K562 (cell line): Measurements from ENCODE around the gene ZC3H10.

ENCODE experiments used
- ARHGAP35 ChIP-seq: fragments of 450-650 bp; IDR thresholded peaks from 2 replicates; pipeline ENCODE4 v1.6.1; 2018; ENCODE audit not compliant: partially characterized antibody
- EGR1 ChIP-seq: fragments of 450-650 bp; conservative IDR thresholded peaks from 2 replicates; pipeline ENCODE4 v1.6.1; 2017; ENCODE audit warnings: mild to moderate bottlenecking
- EZH2 ChIP-seq: IDR thresholded peaks from 2 replicates; pipeline ENCODE4 v1.6.1; 2012; ENCODE audit warnings: low read depth, mild to moderate bottlenecking, inconsistent platforms, low read length, borderline replicate concordance
- GABPA ChIP-seq: fragments of 200-800 bp; sonication (Bioruptor generic); conservative IDR thresholded peaks from 2 replicates; pipeline ENCODE4 v1.6.1; 2016; ENCODE audit warnings: low read depth, missing genetic modification characterization, missing compliant biosample characterization
- JUN ChIP-seq, 2 experiments: sonication (generic) in 1 of 2; formaldehyde crosslinking in 1 of 2; IDR thresholded peaks; 2 replicates each; pipeline versions ENCODE4 v1.6.1 to v1.8.0; 2012 to 2022; ENCODE audit warnings: borderline replicate concordance in 2 of 2, mild to moderate bottlenecking in 2 of 2, improper control_type of control experiment in 1 of 2, low read depth in 1 of 2, low read length in 1 of 2, missing genetic modification reagents in 1 of 2
- LEF1 ChIP-seq: fragments of 450-650 bp; IDR thresholded peaks from 2 replicates; pipeline ENCODE4 v1.6.1; 2016; ENCODE audit warnings: mild to moderate bottlenecking
- MXI1 ChIP-seq: IDR thresholded peaks from 2 replicates; pipeline ENCODE4 v1.6.1; 2011; ENCODE audit warnings: low read depth, mild to moderate bottlenecking, improper control_type of control experiment, low read length
- RAD21 ChIP-seq, 2 experiments: fragments of 250-450 bp in 1 of 2; fragments of 450-650 bp in 1 of 2; sonication (Bioruptor Pico) in 1 of 2; formaldehyde crosslinking in 1 of 2; IDR thresholded peaks in 1 of 2; conservative IDR thresholded peaks in 1 of 2; 2 replicates each; pipeline versions ENCODE4 v1.4.0 to v1.8.0; 2020 to 2022; ENCODE audit warnings: mild to moderate bottlenecking in 2 of 2, moderate library complexity in 1 of 2
- SMC3 ChIP-seq: conservative IDR thresholded peaks from 2 replicates; pipeline ENCODE4 v1.6.1; 2011; ENCODE audit warnings: low read depth, low read length, improper control_type of control experiment; ENCODE audit not compliant: insufficient read depth
- TAF1 ChIP-seq: IDR thresholded peaks from 2 replicates; pipeline ENCODE4 v1.6.1; 2011; ENCODE audit warnings: mild to moderate bottlenecking, low read length, moderate library complexity; ENCODE audit not compliant: insufficient read depth, control insufficient read depth, severe bottlenecking; ENCODE audit errors: extremely low read depth
- TAF7 ChIP-seq: fragments of 450-650 bp; IDR thresholded peaks from 2 replicates; pipeline ENCODE4 v1.6.1; 2016; ENCODE audit warnings: missing genetic modification characterization, missing compliant biosample characterization
- TBL1XR1 ChIP-seq, 2 experiments: IDR thresholded peaks; 2 replicates each; pipeline ENCODE4 v1.6.1; 2012; ENCODE audit warnings: improper control_type of control experiment in 2 of 2, low read length in 2 of 2, mild to moderate bottlenecking in 1 of 2
- ZNF146 ChIP-seq: IDR thresholded peaks from one replicate; pipeline ENCODE4 v1.6.1; 2018; ENCODE audit warnings: missing compliant biosample characterization; ENCODE audit not compliant: unreplicated experiment
- TF ChIP-seq, protein P1 (sequence below): sonication (generic); formaldehyde crosslinking; IDR thresholded peaks from 2 replicates; pipeline ENCODE4 v1.5.0; 2020; ENCODE audit warnings: missing genetic modification reagents

DNA sequence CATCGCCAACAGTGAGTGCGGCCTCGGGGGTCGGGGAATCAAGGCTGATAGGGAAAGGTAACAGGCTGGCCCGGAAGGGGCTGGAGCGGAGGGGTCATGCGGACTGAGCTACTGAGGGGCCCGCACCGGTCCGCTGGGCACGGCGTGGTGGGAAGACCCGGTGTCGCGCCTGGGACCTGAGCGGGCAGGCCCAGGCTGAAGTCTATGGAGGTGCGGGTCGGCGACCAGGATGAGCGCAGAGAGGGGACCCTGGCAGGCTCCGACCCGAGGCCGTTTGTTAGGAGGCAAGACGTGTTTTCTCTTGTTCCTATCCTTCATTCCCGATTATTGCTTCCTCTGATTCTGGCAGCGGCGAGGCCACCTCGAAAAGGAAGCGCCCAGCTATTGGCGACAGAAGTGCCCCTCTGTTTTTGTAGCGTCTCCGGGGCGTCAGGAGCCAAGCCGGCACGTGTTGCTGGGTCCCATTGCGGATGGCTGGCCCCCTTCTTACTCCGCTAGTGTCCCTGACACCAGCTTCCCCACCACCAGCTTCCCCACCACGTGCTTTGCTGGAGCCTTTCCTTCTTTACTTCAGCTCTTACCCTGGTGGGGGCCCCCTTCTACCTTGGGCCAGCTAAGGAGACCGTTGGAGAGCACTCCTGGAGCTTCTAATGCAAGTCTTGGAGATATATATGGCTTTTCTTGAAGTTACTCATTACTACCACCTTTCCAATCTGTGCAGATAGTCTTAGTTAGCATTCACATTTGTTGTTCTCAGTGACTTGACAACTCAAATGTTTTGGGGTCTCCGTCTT lies 13.1 kb upstream of the ZC3H10 start:
- no peak for TF ChIP-seq EZH2
- no peak for TF ChIP-seq ARHGAP35
- no peak; the same call in 1 of the 2 replicates for TF ChIP-seq JUN (IDR thresholded peaks at IDR 0.05; ENCODE audit: borderline replicate concordance, low read depth, low read length)
- peak; percentile 41; the same call in 1 of the 2 replicates for TF ChIP-seq JUN (CRISPR knock-in tag; IDR thresholded peaks at IDR 0.05; ENCODE audit: borderline replicate concordance)
- 0 out of 2 replicates have a peak, but pooled peaks have one; percentile 56 for TF ChIP-seq TAF7 (tag)
- no peak for TF ChIP-seq GABPA (tag)
- peak in 1 of 2 experiments; percentile 14; a peak in 1 of 4 replicates for TF ChIP-seq RAD21 (CRISPR knock-in tag; conservative IDR thresholded peaks at IDR 0.05 in 1 of 2, IDR thresholded peaks at IDR 0.05 in 1 of 2)
- TF ChIP-seq, protein P1, sequence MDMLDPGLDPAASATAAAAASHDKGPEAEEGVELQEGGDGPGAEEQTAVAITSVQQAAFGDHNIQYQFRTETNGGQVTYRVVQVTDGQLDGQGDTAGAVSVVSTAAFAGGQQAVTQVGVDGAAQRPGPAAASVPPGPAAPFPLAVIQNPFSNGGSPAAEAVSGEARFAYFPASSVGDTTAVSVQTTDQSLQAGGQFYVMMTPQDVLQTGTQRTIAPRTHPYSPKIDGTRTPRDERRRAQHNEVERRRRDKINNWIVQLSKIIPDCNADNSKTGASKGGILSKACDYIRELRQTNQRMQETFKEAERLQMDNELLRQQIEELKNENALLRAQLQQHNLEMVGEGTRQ (CRISPR knock-in tag): peak; percentile 51; the same call in 1 of the 2 replicates
- no peak for TF ChIP-seq SMC3
- no peak for TF ChIP-seq MXI1
- no peak for TF ChIP-seq EGR1
- TF ChIP-seq LEF1: no peak
- no peak for TF ChIP-seq TAF1
- no peak for TF ChIP-seq TBL1XR1 (IDR thresholded peaks at IDR 0.05; ENCODE audit: low read length in 2 of 2)
- TF ChIP-seq ZNF146 (CRISPR knock-in tag): peak; percentile 1
